HL-60/S4 (cell line): ENCODE data around the gene PLAAT2.
"Not testable (repeated sequence)": the region's sequence is repeated elsewhere in the genome, so short reads cannot be mapped to it uniquely, and the experiment has no call there.

Source experiments
- in situ Hi-C: fragments of 300-500 bp; cut with MboI; formaldehyde crosslinking; loops from 2 replicates; pipeline ENCODE4 v1.14.3; 2022; ENCODE audit warnings: low sequenced_read_pairs

Gene PLAAT2

GRCh38 chr11:63563201-63564055 is at the start of gene PLAAT2:
Gene PLAAT2, minus strand, starts transcription at chr11:63563379. Its CDS starts 55 bp downstream, at chr11:63563324.
- in situ Hi-C loops, result no loop called here

GRCh38 chr11:63612181-63612580 is 49.0 kb upstream of the PLAAT2 start:
- in situ Hi-C loops, result no loop called here

GRCh38 chr11:63611395-63611747 is 48.2 kb upstream of the PLAAT2 start:
- in situ Hi-C loops, result no loop called here

GRCh38 chr11:63610604-63611394 is 47.6 kb upstream of the PLAAT2 start:
- in situ Hi-C loops, result no loop called here

GRCh38 chr11:63609971-63610580 is 46.9 kb upstream of the PLAAT2 start:
- in situ Hi-C loops, result no loop called here

GRCh38 chr11:63609536-63609935 is 46.4 kb upstream of the PLAAT2 start:
- in situ Hi-C loops, result no loop called here

GRCh38 chr11:63608353-63609345 is 45.5 kb upstream of the PLAAT2 start:
- in situ Hi-C loops, result no loop called here

GRCh38 chr11:63603180-63603518 is 40.0 kb upstream of the PLAAT2 start:
- in situ Hi-C loops, result no loop called here

- in situ Hi-C loops, result not testable (repeated sequence)
Measured at GRCh38 chr11:63602290-63603179, 39.4 kb upstream of the PLAAT2 start.

- in situ Hi-C loops, result no loop called here
Measured at GRCh38 chr11:63599211-63600122, 36.3 kb upstream of the PLAAT2 start.

- in situ Hi-C loops, result no loop called here
Measured at GRCh38 chr11:63598556-63598955, 35.4 kb upstream of the PLAAT2 start.

GRCh38 chr11:63595296-63595695 is 32.1 kb upstream of the PLAAT2 start:
- in situ Hi-C loops, result no loop called here

GRCh38 chr11:63592975-63593395 is 29.8 kb upstream of the PLAAT2 start:
- in situ Hi-C loops, result no loop called here

- in situ Hi-C loops, result no loop called here
Measured at GRCh38 chr11:63590024-63590788, 27.0 kb upstream of the PLAAT2 start.

GRCh38 chr11:63589000-63589399 is 25.8 kb upstream of the PLAAT2 start:
- in situ Hi-C loops, result no loop called here

GRCh38 chr11:63586451-63587166 is 23.4 kb upstream of the PLAAT2 start:
- in situ Hi-C loops, result no loop called here

- in situ Hi-C loops, result no loop called here
Measured at GRCh38 chr11:63583357-63583677, 20.1 kb upstream of the PLAAT2 start.
